SKM-1 treated with dmso at 0.1 percent for 144 hours (cell line): ENCODE results near the gene ABCA10.

Source experiments
- DNase-seq: peaks from one replicate; lab custom pipeline; 2025; ENCODE audit not compliant: unreplicated experiment; lab: John Stamatoyannopoulos, UW

The ABCA10 gene

DNA sequence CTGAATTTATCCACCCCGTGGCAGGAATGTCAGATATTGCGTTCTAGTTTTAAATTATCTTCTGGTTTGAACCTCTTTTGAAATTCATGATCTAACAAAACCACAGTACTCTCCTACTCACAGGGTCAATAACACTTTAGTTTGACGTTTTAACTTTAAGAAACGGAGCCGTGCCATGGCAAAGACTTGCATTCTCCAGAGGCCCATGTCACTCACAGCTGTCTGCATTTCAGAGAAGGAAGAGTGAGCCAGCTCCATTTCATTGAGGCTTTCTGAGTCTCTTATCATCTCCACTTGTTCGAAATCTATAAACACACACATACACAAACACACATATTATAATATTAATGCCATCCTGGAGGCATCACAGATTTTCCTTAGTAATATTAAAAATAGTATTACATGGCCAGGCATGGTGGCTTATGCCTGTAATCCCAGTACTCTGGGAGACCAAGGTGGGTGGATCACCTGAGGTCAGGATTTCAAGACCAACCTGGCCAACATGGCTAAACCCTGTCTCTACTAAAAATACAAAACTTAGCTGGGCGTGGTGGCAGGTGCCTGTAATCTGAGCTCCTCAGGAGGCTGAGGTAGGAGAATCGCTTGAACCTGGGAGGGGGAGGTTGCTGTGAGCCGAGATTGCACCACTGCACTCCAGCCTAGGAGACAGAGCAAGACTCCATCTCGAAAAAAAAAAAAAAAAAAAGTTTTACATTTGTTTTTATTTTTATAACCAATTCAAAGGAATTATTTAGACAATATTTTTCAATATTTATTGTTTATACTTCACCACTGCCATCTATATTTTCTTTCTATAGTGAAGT lies 122.5 kb downstream of the ABCA10 start:
- no peak for DNase-seq

DNA sequence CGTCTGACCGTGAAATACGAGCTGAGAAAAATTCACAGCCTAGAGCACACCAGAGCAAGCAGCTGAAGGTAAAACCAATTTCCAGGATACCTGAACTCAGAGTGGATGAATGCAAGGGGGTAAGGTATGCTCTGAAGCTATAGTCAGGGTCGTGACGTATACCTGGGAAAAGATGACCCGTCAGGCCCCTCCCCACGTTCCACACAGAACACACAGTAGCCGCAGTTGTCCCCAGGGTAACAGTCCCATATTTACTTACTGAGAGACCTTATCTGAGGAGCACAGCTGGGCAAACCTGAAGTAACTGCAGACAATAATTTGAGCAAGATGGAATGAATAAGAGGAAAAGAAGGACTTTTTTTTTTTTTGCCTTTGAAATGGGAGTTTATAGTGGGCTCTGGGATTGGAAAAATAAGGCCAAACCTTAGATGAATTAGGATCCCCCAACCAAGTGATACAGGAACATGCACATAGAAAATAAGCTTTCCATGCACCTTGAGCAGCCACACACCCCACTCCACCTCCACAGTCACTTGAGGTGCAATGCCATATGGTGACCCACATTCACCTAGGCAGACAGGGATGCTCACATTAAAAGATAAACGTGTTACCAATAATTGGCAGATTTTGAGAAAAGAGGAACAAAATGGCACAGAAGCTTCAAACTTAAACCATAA lies 124.9 kb downstream of the ABCA10 start:
- no peak for DNase-seq

DNA sequence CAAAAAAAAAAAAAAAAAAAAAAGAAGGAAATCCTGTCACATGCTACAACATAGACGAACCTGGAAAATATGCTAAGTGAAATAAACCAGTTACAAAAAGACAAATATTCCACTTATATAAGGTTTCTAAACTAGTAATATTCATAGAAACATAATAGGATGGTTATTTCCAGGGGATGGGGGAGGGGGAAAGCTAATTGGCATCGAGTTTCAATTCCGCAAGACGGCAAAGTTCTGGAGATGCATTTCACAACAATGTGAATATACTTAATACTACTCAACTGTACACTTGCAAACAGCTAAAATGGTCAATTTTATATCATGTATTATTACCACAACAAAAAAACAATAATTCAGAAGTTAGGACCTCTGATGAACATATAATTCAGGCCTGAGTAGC lies 130.0 kb downstream of the ABCA10 start:
- DNase-seq: no peak
